HEK293T (cell line): ENCODE results near the gene MRPL55.

Experiments used
- ARNT ChIP-seq: fragments of 450-650 bp; IDR thresholded peaks from 2 replicates; pipeline ENCODE4 v1.6.1; 2017; ENCODE audit warnings: mild to moderate bottlenecking
- BHLHE40 ChIP-seq: fragments of 450-650 bp; IDR thresholded peaks from 2 replicates; pipeline ENCODE4 v1.6.1; 2016; ENCODE audit warnings: mild to moderate bottlenecking, moderate library complexity, borderline replicate concordance
- ELF4 ChIP-seq: fragments of 450-650 bp; IDR thresholded peaks from 2 replicates; pipeline ENCODE4 v1.6.1; 2017; ENCODE audit warnings: antibody characterized with exemption
- FOXA1 ChIP-seq: fragments of 450-650 bp; IDR thresholded peaks from 2 replicates; pipeline ENCODE4 v1.6.1; 2016; ENCODE audit warnings: mild to moderate bottlenecking
- FOXM1 ChIP-seq: fragments of 450-650 bp; IDR thresholded peaks from 2 replicates; pipeline ENCODE4 v1.6.1; 2017; ENCODE audit warnings: mild to moderate bottlenecking, borderline replicate concordance
- L3MBTL2 ChIP-seq: fragments of 450-650 bp; conservative IDR thresholded peaks from 2 replicates; pipeline ENCODE4 v1.6.1; 2016; ENCODE audit warnings: mild to moderate bottlenecking
- LEF1 ChIP-seq: fragments of 450-650 bp; IDR thresholded peaks from 2 replicates; pipeline ENCODE4 v1.6.1; 2017; ENCODE audit warnings: mild to moderate bottlenecking, borderline replicate concordance
- NFRKB ChIP-seq: fragments of 450-650 bp; IDR thresholded peaks from 2 replicates; pipeline ENCODE4 v1.6.1; 2016; ENCODE audit warnings: mild to moderate bottlenecking, moderate library complexity
- SP1 ChIP-seq: fragments of 450-650 bp; IDR thresholded peaks from 2 replicates; pipeline ENCODE4 v1.6.1; 2017
- SUZ12 ChIP-seq: fragments of 450-650 bp; IDR thresholded peaks from 2 replicates; pipeline ENCODE4 v1.6.1; 2016; ENCODE audit warnings: mild to moderate bottlenecking
- ZNF384 ChIP-seq: fragments of 450-650 bp; IDR thresholded peaks from 2 replicates; pipeline ENCODE4 v1.6.1; 2016
- TF ChIP-seq, protein P1 (sequence below): fragments of 450-650 bp; IDR thresholded peaks from 2 replicates; pipeline ENCODE4 v1.6.1; 2016

- TF ChIP-seq NFRKB, result no peak
- no peak for TF ChIP-seq FOXA1
- no peak for TF ChIP-seq LEF1
- no peak for TF ChIP-seq FOXM1
- TF ChIP-seq SUZ12, result no peak
- TF ChIP-seq BHLHE40, result no peak
- no peak for TF ChIP-seq ZNF384
- TF ChIP-seq SP1, result no peak
- no peak for TF ChIP-seq ELF4
- TF ChIP-seq, protein P1, sequence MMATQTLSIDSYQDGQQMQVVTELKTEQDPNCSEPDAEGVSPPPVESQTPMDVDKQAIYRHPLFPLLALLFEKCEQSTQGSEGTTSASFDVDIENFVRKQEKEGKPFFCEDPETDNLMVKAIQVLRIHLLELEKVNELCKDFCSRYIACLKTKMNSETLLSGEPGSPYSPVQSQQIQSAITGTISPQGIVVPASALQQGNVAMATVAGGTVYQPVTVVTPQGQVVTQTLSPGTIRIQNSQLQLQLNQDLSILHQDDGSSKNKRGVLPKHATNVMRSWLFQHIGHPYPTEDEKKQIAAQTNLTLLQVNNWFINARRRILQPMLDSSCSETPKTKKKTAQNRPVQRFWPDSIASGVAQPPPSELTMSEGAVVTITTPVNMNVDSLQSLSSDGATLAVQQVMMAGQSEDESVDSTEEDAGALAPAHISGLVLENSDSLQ, result no peak
- TF ChIP-seq L3MBTL2, result no peak
- TF ChIP-seq ARNT, result no peak
Observed at GRCh38 chr1:228145463-228146416, 36.6 kb upstream of the MRPL55 start.
